Breast epithelium (tissue), 3 donors: Measurements from ENCODE around the gene NGF.

Source experiments
- CTCF ChIP-seq, 3 donors: fragments of 450-650 bp; IDR thresholded peaks; one replicate each; pipeline ENCODE4 v1.5.1; 2016 to 2017; ENCODE audit warnings: antibody characterized with exemption in 3 of 3, mild to moderate bottlenecking in 3 of 3, moderate library complexity in 3 of 3
- POLR2A ChIP-seq: fragments of 450-650 bp; IDR thresholded peaks from one replicate; pipeline ENCODE4 v1.6.1; 2016; ENCODE audit warnings: antibody characterized with exemption, mild to moderate bottlenecking, moderate library complexity

GRCh38 chr1:115307661-115308060 is 30.4 kb downstream of the NGF start:
- no peak for TF ChIP-seq CTCF (IDR thresholded peaks at IDR 0.05)
- no peak for TF ChIP-seq POLR2A
